ENCODE data around the gene SLC1A7.

- no peak for TF ChIP-seq CTCF (IDR thresholded peaks at IDR 0.05; ENCODE audit: low read depth, low read length, missing input control)
- no peak for TF ChIP-seq JUND (IDR thresholded peaks at IDR 0.05)
- no peak for TF ChIP-seq REST (IDR thresholded peaks at IDR 0.05)
These were observed 11.3 kb upstream of the SLC1A7 start for GRCh38 chr1:53153752-53154151.
